H1 (cell line): Measurements from ENCODE around the gene PAX5. TPM values are rescaled to one million over a fixed set of nuclear protein-coding genes. Genes with fewer than 3 reads are reported as not detected.

ENCODE experiments used
- polyA plus RNA-seq, 7 experiments: library from polyadenylated mRNA; depleted of rRNA in 3 of 7; stranded (reverse) in 5 of 7; unstranded in 2 of 7; fragments of >200 nt in 5 of 7; fragments of 200-250 nt in 2 of 7; gene quantifications; 1 replicate in 5 of 7; 2 replicates in 1 of 7; 4 replicates in 1 of 7; pipeline versions ENCODE4 v1.2.1 to v1.2.3, GENCODE V29; 2011 to 2013; ENCODE audit warnings: missing spikeins in 2 of 7, mixed read lengths in 2 of 7
- total RNA-seq: library from RNA; stranded (reverse); fragmentation: NEBNext Ultra II Directional; extraction: Animal tissue kit (Norgen Biotek cat#: 25700); gene quantifications from 2 replicates; pipeline ENCODE4 v1.2.1, GENCODE V29; 2021
- TF ChIP-seq, protein P1 (sequence below): IDR thresholded peaks from 2 replicates; pipeline ENCODE4 v1.6.1; 2011; ENCODE audit warnings: low read length, improper control_type of control experiment

PAX5 gene
- total and polyA plus RNA-seq, 2 of the 8 experiments (the other 6 are each of a cell fraction or from before 2014, with no cell fraction given), result 0.29 to 0.43 TPM

- TF ChIP-seq, protein P1, sequence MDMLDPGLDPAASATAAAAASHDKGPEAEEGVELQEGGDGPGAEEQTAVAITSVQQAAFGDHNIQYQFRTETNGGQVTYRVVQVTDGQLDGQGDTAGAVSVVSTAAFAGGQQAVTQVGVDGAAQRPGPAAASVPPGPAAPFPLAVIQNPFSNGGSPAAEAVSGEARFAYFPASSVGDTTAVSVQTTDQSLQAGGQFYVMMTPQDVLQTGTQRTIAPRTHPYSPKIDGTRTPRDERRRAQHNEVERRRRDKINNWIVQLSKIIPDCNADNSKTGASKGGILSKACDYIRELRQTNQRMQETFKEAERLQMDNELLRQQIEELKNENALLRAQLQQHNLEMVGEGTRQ, result no peak
Observed at GRCh38 chr9:36796671-36797419, 237.2 kb downstream of the PAX5 start (continued).
